ENCODE data around the gene MANBA.
"Not testable (repeated sequence)": the region's sequence is repeated elsewhere in the genome, so short reads cannot be mapped to it uniquely, and the experiment has no call there.

Gene MANBA

DNA sequence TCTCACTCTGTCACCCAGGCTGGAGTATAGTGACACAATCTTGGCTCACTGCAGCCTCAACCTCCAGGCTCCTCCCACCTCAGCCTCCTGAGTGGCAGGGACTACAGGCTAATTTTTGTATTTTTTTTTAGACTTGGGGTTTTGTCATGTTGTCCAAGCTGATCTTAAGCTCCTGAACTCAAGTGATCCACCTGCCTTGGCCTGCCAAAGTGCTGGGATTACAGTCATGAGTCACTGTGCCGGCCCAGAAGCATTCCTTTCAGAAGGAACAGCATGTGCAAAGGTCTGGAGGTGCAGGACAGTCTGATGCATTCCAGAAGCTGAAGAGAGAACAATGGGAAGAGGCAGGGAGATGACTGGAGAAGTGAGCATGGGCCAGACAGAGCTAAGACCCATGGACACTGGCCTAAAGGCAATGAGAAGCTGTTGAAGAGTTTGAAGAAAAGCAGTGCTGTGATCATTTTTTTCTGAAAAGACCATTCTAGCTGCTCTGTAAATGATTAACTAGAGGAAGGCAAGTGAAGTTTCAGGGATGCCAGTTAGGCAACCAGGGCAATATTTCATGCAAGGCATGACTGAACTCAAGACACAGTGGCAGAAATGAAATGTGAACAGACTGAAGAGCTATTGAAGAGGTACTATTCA, 43.2 kb downstream of the MANBA start:
- peak overlapping the region; percentile 1; the same call in 1 of the 2 replicates for H3K4me3 ChIP-seq (ENCODE audit: low read length)
- TF ChIP-seq ZNF274 (IDR thresholded peaks at IDR 0.05; ENCODE audit: low read depth, low read length), result no peak

GRCh38 chr4:102715057-102715456, 45.7 kb downstream of the MANBA start:
- TF ChIP-seq ZNF274 (IDR thresholded peaks at IDR 0.05; ENCODE audit: low read depth, low read length), result no peak
- no peak overlapping the region for H3K4me3 ChIP-seq (ENCODE audit: low read length)

GRCh38 chr4:102713774-102714173, 47.0 kb downstream of the MANBA start:
- not testable (repeated sequence) for H3K4me3 ChIP-seq (ENCODE audit: low read length)

DNA sequence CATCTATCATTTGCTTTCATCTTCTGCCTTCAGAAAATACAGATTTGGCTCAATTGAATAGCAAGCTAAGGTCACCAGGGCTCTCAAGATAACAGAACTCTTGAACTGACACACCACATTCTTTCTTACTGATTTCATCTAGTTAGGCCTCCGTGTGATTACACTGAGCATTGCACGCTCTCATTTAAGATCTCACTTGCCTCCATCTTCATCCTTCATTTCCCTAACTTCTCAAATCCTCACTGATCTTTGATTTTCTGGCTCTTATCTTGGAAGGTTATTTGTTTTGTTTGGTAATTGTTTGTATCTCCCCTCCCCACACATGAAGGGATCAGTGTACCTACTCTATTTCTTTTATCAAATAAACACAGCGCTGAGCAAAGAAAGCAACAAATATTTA, 47.7 kb downstream of the MANBA start:
- H3K4me3 ChIP-seq (ENCODE audit: low read length), result no peak overlapping the region
- no peak for TF ChIP-seq ZNF274 (IDR thresholded peaks at IDR 0.05; ENCODE audit: low read depth, low read length)

GRCh38 chr4:102710986-102711385, 49.8 kb downstream of the MANBA start:
- no peak overlapping the region for H3K4me3 ChIP-seq (ENCODE audit: low read length)
- TF ChIP-seq ZNF274 (IDR thresholded peaks at IDR 0.05; ENCODE audit: low read depth, low read length), result no peak

- H3K4me3 ChIP-seq (ENCODE audit: low read length), result not testable (repeated sequence)
Measured at GRCh38 chr4:102709060-102709459, 51.7 kb downstream of the MANBA start.

GRCh38 chr4:102707150-102707549, 53.6 kb downstream of the MANBA start:
- no peak for TF ChIP-seq ZNF274 (IDR thresholded peaks at IDR 0.05; ENCODE audit: low read depth, low read length)
- H3K4me3 ChIP-seq (ENCODE audit: low read length), result no peak overlapping the region

DNA sequence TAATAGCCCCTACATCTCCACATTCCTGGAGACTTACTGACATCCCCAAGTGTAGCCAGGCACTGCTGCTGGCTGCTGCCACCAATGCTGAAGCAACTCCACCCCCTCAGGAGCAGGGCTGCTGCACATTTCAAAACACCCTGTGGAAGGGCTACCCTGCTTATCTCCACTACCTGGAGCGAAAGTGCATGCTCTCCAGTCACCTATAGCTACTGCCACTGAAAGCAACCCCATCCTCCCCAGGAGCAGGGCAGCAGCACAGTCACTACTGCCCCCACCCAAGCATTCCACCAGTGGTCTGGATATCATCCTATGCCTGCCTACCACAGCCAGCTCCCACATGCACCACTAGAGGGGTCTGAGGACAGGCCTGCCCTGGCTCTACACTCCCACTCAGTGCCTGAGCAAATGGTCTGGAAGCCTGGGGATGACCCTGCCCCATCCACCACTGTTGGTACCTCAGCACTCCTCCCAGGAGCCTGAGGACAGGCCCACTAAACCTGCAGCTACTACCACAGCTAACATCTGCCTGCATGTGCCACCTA, 55.3 kb downstream of the MANBA start:
- no peak for TF ChIP-seq ZNF274 (IDR thresholded peaks at IDR 0.05; ENCODE audit: low read depth, low read length)
- H3K4me3 ChIP-seq (ENCODE audit: low read length), result no peak overlapping the region

GRCh38 chr4:102696758-102697157, 64.0 kb downstream of the MANBA start:
- H3K4me3 ChIP-seq (ENCODE audit: low read length), result no peak overlapping the region
- TF ChIP-seq ZNF274 (IDR thresholded peaks at IDR 0.05; ENCODE audit: low read depth, low read length), result no peak

DNA sequence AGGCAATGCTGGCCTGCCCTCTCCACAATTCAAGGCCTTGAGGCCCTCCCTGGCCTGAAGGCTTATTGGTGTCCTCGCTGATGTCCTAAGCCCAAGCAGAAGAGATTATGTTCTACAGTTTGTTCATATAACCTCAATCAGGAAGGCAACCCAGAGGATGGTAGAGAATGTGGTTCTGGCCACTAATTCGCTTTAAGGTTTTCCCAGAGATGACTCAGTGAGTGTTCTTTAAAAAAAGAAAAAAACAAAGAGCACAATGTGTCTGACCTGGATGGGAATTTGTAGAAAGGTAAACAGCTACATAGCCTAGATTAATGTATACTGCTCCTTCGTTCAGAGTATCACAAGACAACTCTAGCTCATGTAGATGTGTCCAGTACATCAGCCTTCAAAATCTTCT, 66.0 kb downstream of the MANBA start:
- TF ChIP-seq ZNF274 (IDR thresholded peaks at IDR 0.05; ENCODE audit: low read depth, low read length), result no peak
- no peak overlapping the region for H3K4me3 ChIP-seq (ENCODE audit: low read length)

- no peak overlapping the region for H3K4me3 ChIP-seq (ENCODE audit: low read length)
- TF ChIP-seq ZNF274 (IDR thresholded peaks at IDR 0.05; ENCODE audit: low read depth, low read length), result no peak
Measured at GRCh38 chr4:102693861-102694260, 66.9 kb downstream of the MANBA start.

DNA sequence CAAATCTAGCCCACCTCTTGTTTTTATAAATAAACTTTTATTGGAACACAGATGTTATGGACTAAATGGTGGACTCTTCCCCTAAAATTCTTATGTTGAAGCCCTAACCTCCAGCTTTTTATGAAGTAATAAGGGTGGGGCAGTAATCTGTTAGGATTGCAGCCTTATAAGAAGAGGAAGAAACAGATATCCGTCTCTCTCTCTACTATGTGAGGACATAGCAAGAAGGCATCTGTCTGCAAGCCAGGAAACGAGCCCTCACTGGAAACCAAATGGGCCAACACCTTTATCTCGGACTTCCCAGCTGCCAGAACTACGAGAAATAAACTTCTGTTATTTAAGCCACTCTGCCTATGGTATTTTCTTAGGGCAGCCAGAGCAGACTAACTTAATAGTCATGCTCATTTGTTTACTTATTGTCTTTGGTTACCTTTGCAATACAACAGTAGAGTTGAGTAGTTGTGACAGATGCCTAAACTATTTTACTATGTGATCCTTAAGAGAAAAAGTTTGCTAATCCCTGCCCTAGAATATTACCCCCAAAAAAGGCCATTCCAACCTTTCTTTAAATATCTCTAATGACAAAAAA, 67.4 kb downstream of the MANBA start:
- no peak overlapping the region for H3K4me3 ChIP-seq (ENCODE audit: low read length)
- TF ChIP-seq ZNF274 (IDR thresholded peaks at IDR 0.05; ENCODE audit: low read depth, low read length), result no peak

GRCh38 chr4:102692474-102692873, 68.3 kb downstream of the MANBA start:
- no peak overlapping the region for H3K4me3 ChIP-seq (ENCODE audit: low read length)
- TF ChIP-seq ZNF274 (IDR thresholded peaks at IDR 0.05; ENCODE audit: low read depth, low read length), result no peak

DNA sequence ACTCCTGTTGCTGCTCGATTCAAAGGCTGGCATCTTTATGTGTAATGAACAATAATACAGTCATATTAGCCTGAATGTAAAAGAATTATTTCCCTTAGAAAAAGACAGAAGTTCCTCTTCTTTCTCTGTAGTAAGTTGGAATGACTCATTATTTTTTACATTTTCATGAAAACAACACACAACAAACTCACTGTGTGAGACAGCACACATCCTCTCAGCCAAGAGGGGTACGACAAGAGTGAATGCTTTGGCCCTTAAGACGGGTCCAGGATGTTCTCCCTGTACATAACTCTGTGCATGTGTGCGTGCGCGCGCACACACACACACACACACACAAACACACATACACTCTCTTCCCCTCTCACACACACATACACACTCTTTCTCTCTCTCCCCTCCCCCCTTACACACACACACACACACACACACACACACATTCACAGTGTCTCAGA, 72.8 kb downstream of the MANBA start:
- peak overlapping the region; percentile 68; the same call in 1 of the 2 replicates for H3K4me3 ChIP-seq (ENCODE audit: low read length)

DNA sequence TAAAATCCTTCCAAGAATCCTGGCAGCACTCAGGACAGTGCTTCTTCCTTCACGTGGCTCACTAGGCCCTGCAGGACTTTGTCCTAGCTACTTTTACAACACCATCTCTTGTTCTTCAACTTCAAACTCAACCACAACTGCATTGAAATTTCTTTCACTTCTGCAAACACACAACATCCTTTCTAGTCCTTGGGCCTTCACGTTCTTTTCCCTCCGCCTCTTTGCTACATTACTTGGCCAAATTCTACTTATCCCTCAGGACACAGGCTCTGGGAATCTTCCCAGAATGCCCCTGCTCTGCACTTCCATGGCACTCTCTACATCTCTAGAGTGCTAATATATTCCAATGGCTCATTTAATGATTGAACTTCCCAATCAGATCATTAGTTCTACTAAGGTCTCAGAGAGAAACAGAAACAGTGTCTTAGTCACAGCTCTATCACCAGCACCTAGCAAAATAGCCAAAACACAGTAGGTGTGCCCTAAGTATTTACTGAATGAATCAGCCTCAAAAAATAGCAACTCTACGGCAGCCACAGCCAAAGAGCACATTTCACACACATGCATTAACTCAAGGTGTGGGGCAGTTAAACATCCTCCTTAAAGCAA, 73.3 kb downstream of the MANBA start:
- TF ChIP-seq ZNF274 (IDR thresholded peaks at IDR 0.05; ENCODE audit: low read depth, low read length), result no peak
- peak overlapping the region; percentile 68; the same call in 1 of the 2 replicates for H3K4me3 ChIP-seq (ENCODE audit: low read length)

More for the DNA sequence above, 72.8 kb downstream of the MANBA start:
- no peak for TF ChIP-seq ZNF274 (IDR thresholded peaks at IDR 0.05; ENCODE audit: low read depth, low read length)
